ENCODE data around the gene BEST1. TPM values are rescaled to one million over a fixed set of nuclear protein-coding genes. Genes with fewer than 3 reads are reported as not detected.
A peak's percentile ranks its signal among the peaks of the same experiment; 100 is the strongest.

The BEST1 gene
- total and polyA plus RNA-seq, 9 donors = 1.0 to 17.8 (median 4.2) TPM

GRCh38 chr11:62004473-62004872, 54.3 kb downstream of the BEST1 start:
- WGBS, 3 donors = 31 to 58% (median 50%) methylated on average over 2 of the region's 2 CpGs
- TF ChIP-seq POLR2A (IDR thresholded peaks at IDR 0.05) = no peak
- TF ChIP-seq, protein P1, sequence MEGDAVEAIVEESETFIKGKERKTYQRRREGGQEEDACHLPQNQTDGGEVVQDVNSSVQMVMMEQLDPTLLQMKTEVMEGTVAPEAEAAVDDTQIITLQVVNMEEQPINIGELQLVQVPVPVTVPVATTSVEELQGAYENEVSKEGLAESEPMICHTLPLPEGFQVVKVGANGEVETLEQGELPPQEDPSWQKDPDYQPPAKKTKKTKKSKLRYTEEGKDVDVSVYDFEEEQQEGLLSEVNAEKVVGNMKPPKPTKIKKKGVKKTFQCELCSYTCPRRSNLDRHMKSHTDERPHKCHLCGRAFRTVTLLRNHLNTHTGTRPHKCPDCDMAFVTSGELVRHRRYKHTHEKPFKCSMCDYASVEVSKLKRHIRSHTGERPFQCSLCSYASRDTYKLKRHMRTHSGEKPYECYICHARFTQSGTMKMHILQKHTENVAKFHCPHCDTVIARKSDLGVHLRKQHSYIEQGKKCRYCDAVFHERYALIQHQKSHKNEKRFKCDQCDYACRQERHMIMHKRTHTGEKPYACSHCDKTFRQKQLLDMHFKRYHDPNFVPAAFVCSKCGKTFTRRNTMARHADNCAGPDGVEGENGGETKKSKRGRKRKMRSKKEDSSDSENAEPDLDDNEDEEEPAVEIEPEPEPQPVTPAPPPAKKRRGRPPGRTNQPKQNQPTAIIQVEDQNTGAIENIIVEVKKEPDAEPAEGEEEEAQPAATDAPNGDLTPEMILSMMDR (IDR thresholded peaks at IDR 0.05) = no peak
- TF ChIP-seq EP300 (IDR thresholded peaks at IDR 0.05) = no peak
- no peaks in the 10 kb centered on the region for H3K36me3 ChIP-seq
- no peaks in the 10 kb centered on the region for H3K9me3 ChIP-seq
- no peak overlapping the region for H3K27ac ChIP-seq
- intact Hi-C loops (cut with DNase I) = no loop called here
- DNase-seq = peak in 1 of 5 donors; percentile 31
- H3K27me3 ChIP-seq = no peaks in the 10 kb centered on the region
- peaks cover 2% of the 10 kb centered on the region for H3K4me1 ChIP-seq (ENCODE audit: insufficient read depth)
- no peak overlapping the region for H3K4me3 ChIP-seq

DNA sequence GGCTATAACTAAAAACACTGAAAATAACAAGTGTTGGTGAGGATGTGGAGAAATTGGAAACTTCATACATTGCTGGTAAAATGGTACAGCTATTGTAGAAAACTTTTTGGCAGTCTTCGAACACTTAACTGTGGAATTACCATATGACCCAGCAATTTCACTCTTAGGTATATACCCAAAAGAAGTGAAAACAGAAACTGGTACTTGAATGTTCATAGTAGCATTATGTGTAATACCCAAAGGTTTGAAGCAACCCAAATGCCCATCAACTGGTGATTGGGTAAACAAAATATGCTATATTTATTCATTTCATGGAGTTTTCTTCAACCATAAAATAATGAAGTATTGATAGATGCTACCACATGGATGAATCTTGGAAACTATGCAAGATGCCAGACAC, 58.0 kb downstream of the BEST1 start:
- Histone ChIP-seq H3K36me3 (no peaks in the 10 kb centered on the region), H3K27me3 (no peaks in the 10 kb centered on the region), H3K4me1 (ENCODE audit: insufficient read depth) (no peaks in the 10 kb centered on the region), H3K9me3 (no peaks in the 10 kb centered on the region), H3K4me3 (no peak overlapping the region), H3K27ac (no peak overlapping the region)
- no peak for DNase-seq
- 95 to 98% (median 96%) methylated on average over 1 of the region's 1 CpG for WGBS, 3 donors
- TF ChIP-seq, protein P1 (IDR thresholded peaks at IDR 0.05) = no peak
- TF ChIP-seq POLR2A (IDR thresholded peaks at IDR 0.05) (no peak), EP300 (IDR thresholded peaks at IDR 0.05) (no peak)
- intact Hi-C loops (cut with DNase I) = no loop called here

GRCh38 chr11:62010935-62011528, 60.9 kb downstream of the BEST1 start:
- Histone ChIP-seq H3K27me3 (no peaks in the 10 kb centered on the region), H3K4me3 (no peak overlapping the region), H3K27ac (no peak overlapping the region), H3K4me1 (ENCODE audit: insufficient read depth) (no peaks in the 10 kb centered on the region), H3K9me3 (no peaks in the 10 kb centered on the region), H3K36me3 (no peaks in the 10 kb centered on the region)
- no peak for TF ChIP-seq EP300 (IDR thresholded peaks at IDR 0.05)
- DNase-seq = no peak
- WGBS, 3 donors = 88 to 98% (median 91%) methylated on average over 4 of the region's 4 CpGs
- intact Hi-C loops (cut with DNase I) = no loop called here

DNA sequence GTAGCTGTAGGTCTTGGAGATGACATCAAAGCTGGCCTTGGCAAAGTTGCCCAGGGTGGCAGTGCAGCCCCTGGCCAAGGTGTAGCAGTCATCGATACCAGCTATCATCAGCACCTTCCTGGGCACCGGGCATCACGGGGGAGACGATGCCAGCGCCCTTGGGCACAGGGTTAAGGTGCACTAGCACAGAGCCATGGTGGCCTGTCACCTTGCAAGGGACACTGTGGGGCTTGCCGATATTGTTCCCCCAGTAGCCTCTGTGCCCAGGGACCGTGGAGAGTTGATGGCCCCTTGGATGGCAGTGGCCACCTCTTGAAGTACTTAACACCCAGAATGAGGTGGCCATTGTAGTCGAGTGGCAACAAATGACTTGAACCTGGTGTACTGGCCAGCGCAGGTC, 61.7 kb downstream of the BEST1 start:
- Histone ChIP-seq H3K27ac (no peak overlapping the region), H3K4me1 (ENCODE audit: insufficient read depth) (no peaks in the 10 kb centered on the region), H3K9me3 (no peaks in the 10 kb centered on the region), H3K27me3 (no peaks in the 10 kb centered on the region), H3K4me3 (no peak overlapping the region), H3K36me3 (no peaks in the 10 kb centered on the region)
- intact Hi-C loops (cut with DNase I) = no loop called here
- TF ChIP-seq, protein P1 (IDR thresholded peaks at IDR 0.05) = no peak
- TF ChIP-seq EP300 (IDR thresholded peaks at IDR 0.05) (no peak), POLR2A (IDR thresholded peaks at IDR 0.05) (no peak)
- 93 to 97% (median 97%) methylated on average over 9 of the region's 9 CpGs for WGBS, 3 donors
- no peak for DNase-seq

DNA sequence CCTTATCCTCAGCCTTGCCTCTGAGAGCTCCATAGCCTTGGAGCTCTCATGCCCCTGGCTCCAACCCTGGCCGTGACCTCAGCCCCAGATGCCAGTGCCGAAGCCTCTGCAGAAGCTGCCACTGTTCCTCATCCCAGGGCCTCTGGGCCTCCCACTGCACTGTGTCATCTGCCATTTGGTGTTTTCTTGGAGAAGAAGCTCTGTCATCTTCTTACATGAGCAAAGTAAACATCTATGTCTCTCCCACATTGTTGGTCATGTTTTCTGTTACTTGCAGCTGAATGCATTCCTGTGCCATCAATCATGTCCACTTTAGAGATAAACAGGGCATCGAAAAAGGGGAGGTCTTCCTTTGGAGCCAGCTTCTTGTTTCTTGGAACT, 62.3 kb downstream of the BEST1 start:
- H3K9me3 ChIP-seq = no peaks in the 10 kb centered on the region
- no peak overlapping the region for H3K27ac ChIP-seq
- 44 to 70% (median 44%) methylated on average over 3 of the region's 3 CpGs for WGBS, 3 donors
- no peaks in the 10 kb centered on the region for H3K27me3 ChIP-seq
- H3K4me3 ChIP-seq = no peak overlapping the region
- H3K4me1 ChIP-seq (ENCODE audit: insufficient read depth) = no peaks in the 10 kb centered on the region
- TF ChIP-seq, protein P1 (IDR thresholded peaks at IDR 0.05) = no peak
- TF ChIP-seq EP300 (IDR thresholded peaks at IDR 0.05) (no peak), POLR2A (IDR thresholded peaks at IDR 0.05) (no peak)
- DNase-seq = no peak
- no peaks in the 10 kb centered on the region for H3K36me3 ChIP-seq
- intact Hi-C loops (cut with DNase I) = no loop called here
